ENCODE measurements around the gene TRIM52. TPM values are rescaled to one million over a fixed set of nuclear protein-coding genes. Genes with fewer than 3 reads are reported as not detected.

Gene TRIM52
- total and polyA plus RNA-seq, 2 of the 13 experiments (the other 11 are each of a cell fraction or from before 2014, with no cell fraction given), result 7.2 to 11.6 TPM

DNA sequence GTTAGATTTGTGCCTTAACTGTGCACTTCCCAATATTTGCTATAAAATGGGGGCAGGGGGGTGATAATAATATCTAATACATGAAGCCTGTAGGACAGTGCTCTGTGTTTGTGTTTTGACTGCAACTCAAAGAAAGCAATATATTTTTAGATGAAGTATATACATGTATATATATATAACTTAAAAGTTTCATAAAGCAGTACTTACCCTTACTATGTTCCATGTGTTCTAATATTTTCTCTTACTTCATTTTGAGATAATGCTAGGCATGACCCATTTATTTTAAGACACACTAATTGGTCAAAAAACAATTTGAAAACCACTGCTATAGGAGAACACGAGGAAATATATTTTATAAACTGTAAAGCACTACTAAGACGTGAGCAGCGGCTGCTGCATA lies 2.4 kb downstream of the TRIM52 start (continued):
- TF ChIP-seq, protein P1, sequence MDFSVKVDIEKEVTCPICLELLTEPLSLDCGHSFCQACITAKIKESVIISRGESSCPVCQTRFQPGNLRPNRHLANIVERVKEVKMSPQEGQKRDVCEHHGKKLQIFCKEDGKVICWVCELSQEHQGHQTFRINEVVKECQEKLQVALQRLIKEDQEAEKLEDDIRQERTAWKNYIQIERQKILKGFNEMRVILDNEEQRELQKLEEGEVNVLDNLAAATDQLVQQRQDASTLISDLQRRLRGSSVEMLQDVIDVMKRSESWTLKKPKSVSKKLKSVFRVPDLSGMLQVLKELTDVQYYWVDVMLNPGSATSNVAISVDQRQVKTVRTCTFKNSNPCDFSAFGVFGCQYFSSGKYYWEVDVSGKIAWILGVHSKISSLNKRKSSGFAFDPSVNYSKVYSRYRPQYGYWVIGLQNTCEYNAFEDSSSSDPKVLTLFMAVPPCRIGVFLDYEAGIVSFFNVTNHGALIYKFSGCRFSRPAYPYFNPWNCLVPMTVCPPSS (IDR thresholded peaks at IDR 0.05), result no peak
- TF ChIP-seq, protein P2, sequence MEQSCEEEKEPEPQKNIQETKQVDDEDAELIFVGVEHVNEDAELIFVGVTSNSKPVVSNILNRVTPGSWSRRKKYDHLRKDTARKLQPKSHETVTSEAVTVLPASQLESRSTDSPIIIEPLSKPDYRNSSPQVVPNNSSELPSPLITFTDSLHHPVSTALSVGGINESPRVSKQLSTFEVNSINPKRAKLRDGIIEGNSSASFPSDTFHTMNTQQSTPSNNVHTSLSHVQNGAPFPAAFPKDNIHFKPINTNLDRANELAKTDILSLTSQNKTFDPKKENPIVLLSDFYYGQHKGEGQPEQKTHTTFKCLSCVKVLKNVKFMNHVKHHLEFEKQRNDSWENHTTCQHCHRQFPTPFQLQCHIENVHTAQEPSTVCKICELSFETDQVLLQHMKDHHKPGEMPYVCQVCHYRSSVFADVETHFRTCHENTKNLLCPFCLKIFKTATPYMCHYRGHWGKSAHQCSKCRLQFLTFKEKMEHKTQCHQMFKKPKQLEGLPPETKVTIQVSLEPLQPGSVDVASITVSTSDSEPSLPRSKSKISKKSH (CRISPR knock-in tag; IDR thresholded peaks at IDR 0.05; ENCODE audit: borderline replicate concordance), result no peak
- TF ChIP-seq, protein P3, sequence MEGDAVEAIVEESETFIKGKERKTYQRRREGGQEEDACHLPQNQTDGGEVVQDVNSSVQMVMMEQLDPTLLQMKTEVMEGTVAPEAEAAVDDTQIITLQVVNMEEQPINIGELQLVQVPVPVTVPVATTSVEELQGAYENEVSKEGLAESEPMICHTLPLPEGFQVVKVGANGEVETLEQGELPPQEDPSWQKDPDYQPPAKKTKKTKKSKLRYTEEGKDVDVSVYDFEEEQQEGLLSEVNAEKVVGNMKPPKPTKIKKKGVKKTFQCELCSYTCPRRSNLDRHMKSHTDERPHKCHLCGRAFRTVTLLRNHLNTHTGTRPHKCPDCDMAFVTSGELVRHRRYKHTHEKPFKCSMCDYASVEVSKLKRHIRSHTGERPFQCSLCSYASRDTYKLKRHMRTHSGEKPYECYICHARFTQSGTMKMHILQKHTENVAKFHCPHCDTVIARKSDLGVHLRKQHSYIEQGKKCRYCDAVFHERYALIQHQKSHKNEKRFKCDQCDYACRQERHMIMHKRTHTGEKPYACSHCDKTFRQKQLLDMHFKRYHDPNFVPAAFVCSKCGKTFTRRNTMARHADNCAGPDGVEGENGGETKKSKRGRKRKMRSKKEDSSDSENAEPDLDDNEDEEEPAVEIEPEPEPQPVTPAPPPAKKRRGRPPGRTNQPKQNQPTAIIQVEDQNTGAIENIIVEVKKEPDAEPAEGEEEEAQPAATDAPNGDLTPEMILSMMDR (CRISPR knock-in tag; IDR thresholded peaks at IDR 0.05), result no peak
- TF ChIP-seq, protein P4, sequence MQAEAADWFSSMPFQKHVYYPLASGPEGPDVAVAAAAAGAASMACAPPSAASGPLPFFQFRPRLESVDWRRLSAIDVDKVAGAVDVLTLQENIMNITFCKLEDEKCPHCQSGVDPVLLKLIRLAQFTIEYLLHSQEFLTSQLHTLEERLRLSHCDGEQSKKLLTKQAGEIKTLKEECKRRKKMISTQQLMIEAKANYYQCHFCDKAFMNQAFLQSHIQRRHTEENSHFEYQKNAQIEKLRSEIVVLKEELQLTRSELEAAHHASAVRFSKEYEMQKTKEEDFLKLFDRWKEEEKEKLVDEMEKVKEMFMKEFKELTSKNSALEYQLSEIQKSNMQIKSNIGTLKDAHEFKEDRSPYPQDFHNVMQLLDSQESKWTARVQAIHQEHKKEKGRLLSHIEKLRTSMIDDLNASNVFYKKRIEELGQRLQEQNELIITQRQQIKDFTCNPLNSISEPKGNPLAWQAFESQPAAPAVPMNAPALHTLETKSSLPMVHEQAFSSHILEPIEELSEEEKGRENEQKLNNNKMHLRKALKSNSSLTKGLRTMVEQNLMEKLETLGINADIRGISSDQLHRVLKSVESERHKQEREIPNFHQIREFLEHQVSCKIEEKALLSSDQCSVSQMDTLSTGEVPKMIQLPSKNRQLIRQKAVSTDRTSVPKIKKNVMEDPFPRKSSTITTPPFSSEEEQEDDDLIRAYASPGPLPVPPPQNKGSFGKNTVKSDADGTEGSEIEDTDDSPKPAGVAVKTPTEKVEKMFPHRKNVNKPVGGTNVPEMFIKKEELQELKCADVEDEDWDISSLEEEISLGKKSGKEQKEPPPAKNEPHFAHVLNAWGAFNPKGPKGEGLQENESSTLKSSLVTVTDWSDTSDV (CRISPR knock-in tag; IDR thresholded peaks at IDR 0.05), result no peak
- no peak for TF ChIP-seq GATAD2A (CRISPR knock-in tag; IDR thresholded peaks at IDR 0.05)

All from HepG2 (cell line).